Hypothalamus (tissue), 51 donors: Measurements from ENCODE around the gene PRDM13.

Source experiments
- DNase-seq, 51 donors: peaks; one replicate each; lab custom pipeline; 2025; lab: John Stamatoyannopoulos, UW

Gene PRDM13

GRCh38 chr6:99602520-99603420 lies 3.9 kb upstream of the PRDM13 start:
- no peak for DNase-seq

DNA sequence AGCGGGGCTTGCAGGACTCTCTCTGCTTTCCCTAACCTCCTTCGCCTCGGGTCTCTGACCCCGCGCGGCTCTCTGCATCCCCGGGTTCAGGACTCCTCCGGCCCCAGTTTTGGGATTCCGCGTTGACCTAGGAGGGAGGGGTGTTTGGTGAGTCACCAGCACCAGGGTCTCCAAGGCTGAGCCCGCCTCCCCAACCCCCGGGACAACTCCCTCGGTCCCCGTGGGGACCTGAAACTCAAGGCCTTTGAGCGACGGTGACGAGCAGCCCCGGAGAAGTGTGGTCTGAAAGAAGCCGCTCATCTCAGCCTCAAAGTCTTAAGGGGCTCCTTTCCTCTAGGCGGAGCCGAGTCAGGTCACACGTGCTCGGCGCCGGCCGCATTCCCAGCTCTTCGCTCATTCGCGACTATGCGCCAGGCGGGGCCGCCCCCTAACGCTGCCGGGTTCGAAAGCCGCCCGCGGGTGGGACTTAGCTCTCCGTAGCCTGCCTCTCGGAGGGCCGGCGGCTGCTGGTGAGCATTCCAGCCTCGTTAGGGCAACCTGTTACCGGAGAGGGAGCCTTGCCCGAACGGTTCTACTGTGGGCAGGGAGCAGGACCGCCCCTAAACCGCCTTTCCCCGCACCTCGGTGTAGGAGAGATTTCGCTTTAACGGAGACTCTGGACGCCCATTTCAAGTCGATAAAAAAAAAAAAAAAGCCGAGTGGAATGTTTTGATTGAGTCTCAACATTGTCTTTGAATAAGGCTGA lies 3.0 kb upstream of the PRDM13 start:
- no peak for DNase-seq

DNA sequence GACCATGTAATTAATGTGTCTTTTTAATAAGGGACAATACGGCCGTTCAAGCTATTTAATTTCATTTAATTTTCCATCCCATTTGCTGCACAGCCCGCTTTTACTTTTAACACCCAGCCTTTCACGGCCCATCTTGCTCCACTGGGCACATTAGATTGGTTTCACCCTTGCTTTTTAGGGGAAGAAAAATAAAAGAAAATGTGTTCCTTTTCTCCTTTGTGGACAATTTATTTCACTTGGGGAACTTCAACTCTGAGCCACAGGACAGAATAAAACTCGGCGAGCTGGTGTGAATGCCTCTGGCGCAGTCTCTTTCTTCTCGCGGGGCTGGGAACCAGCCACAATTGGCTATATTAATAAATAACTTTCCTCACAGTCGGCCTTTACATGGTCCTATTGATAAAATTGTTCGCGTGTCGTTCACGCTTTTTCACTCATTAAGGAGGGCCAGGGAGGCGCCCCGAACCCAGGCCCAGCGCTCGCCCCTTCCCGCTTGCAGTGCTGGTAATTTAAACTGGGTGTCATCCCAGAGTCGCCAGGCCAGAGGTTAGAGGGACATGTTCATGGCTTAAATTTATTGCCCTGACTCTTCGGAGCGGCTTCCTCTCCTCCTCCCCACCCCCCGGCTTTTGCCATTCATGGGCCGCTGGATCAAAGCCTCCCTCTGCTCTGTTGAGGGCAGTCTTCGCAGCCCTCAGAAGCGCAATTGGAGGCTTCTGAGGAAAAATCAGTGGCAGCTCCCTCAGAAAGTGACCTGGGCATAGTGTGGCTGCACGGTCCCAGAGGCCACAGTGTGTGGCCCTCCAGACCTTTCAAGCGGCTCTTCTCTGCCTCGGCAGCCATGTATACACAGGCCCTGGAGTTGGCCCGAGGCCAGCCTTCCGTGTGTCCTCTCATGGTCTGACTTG lies 2.2 kb upstream of the PRDM13 start:
- no peak for DNase-seq

DNA sequence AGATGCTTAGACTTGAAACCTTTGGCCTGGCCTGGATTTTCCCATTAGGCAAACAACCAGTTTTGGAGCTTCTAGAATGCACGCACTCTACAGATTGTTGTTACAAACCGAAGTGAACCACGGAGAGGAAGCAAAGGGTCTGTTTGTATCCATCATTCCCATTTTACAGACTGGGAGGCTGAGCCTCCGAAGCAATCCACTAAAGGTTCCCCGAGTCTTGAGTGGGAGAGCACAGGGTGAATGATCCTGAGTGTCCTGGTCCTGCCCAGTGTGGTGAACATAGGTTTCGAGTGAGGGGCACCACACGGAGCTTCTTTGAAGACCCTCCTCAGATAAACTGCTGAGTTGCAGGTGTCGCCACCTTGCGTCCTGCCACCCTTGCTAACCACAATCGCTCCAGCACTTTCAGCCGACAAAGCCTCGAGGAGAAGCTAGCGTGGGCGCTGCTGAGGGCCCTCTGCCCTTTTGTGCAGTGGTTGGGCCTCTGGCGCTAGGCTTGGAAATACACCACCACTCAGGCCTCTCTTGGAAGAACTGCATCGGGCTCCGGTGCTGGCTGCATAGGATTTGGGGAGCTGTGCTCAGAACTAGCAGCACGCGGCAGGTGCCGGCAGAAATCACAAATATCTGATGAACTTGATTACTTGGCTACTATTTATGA lies 1.4 kb upstream of the PRDM13 start:
- no peak for DNase-seq

- DNase-seq = no peak
Measured at GRCh38 chr6:99605911-99606655, 550 bp upstream of the PRDM13 start.

GRCh38 chr6:99607416-99608036 lies 893 bp downstream of the PRDM13 start:
- DNase-seq = no peak

DNA sequence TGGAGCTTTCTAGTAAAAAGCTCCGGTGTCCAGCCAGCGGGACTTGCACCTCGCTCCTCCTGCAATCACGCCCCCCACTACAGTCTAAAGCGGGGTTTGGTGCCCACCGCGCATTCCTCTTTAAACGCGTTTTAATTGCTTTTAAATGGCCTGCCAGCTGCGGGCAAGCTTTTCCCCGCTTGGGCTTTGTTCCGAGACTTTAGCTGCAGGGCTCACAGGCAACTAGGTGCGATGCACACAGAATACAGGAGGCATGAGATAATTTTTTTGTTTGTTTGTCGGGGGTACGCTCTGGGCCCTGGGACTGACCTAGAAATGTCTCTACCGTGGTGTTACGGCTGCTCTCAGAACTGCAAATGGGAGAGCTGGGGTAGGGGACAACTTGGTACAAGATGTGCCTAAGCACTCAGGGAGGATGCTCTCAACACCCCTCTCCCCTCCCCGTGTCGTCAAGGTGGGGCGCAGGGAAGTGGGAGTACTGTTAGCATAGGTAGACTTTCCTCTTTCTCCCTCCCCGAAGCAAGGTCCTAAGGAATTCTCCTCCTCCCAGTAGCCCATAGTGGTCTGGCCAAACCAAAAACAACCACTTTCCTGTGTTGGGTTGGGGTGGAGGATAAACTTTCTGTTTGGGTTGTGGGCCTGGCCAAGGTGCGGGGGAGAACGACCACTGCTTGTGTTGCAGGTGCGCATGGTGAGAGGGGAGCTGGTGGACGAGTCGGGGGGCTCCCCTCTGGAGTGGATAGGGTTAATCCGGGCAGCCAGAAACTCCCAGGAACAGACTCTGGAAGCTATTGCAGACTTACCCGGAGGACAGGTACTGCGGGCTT lies 1.6 kb downstream of the PRDM13 start:
- DNase-seq = no peak

GRCh38 chr6:99608886-99609482 lies 2.4 kb downstream of the PRDM13 start:
- DNase-seq = no peak

DNA sequence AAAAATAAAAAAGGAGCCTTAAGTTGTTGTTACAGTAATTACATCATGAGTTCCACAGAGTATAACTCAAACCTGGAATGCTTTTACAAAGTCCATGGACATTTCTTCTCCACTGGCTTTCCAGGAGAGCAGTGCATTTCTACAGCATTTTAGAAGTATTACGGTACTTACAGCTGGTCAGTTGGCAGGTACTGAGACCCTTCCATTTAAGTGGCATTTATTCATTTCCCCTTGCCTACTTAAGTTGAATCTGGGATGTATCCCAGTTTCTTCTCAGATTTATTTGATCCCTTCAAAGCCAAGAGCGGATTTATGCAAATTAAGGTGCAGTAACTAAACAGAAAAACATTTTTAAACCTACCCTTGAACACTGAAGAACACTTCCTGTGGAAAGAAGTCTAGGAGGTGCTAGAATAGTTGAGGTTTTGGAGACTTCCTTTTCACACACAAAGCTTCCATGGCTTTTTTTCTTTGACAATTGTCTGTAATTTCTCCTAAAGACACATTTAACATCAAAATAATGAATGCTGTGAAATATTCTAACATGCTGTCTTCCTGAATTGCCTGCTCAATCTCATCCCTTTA lies 3.4 kb downstream of the PRDM13 start:
- DNase-seq = no peak

DNA sequence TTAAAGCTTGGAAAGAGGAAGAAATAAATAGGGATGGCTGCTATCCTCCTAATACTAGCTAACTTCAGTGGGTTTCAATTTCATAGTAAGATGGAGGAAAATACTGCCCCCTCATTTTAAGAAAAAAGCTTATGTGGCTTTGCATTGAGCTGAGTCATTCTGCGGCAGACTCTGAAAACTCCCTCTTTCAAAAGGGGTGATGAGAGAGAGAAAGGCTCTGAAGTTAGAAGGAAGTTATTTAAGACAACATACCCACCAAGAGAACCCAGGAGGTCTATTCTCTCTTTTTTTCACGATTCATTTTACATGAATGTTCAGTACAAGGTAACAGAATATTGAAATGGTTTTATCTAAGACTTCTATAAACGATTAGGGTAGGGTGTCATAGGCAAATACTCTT lies 4.5 kb downstream of the PRDM13 start:
- DNase-seq = no peak

GRCh38 chr6:99612551-99613408 lies 6.1 kb downstream of the PRDM13 start:
- DNase-seq = no peak

DNA sequence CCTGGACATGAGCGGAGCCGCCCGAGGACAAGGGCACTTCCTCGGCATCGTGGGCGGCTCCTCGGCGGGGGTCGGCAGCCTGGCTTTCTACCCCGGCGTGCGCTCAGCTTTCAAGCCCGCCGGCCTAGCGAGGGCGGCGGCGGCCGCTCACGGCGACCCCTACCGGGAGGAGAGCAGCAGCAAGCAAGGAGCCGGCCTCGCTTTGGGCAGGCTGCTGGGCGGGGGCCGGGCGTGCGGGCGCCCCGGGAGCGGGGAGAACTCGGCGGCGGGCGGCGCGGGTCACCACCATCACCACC lies 6.7 kb downstream of the PRDM13 start:
- DNase-seq = peak in 2 of 51 donors; percentile 12 to 23

- DNase-seq = no peak
Measured at GRCh38 chr6:99613705-99614429, 7.2 kb downstream of the PRDM13 start.

DNA sequence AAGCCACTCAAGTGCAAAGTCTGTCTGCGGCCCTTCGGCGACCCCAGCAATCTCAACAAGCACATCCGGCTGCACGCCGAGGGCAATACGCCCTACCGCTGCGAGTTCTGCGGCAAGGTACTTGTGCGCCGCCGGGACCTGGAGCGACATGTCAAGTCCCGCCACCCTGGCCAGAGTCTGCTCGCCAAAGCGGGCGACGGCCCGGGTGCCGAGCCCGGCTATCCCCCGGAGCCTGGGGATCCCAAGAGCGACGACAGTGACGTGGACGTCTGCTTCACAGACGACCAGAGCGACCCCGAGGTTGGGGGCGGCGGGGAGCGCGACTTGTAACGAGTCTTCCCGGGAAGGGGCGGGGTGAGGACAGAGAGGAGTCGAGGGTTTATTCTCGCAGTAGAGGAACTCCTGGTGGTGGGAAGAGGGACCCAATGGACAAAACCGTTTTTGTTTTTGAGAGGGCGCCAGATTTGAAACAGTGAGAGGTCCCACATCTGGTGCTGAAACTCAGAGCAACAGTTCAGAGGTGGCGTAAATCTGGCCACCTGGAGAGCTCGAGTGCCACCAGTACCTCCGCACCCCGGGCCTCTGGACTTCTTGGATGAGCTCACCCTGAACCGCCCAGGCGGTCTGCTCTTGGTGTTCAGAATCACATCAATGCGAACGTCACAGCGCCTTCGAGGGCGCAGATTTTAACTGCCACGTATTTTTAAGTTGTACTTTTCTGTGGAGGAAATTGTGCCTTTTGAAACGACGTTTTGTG lies 8.0 kb downstream of the PRDM13 start:
- no peak for DNase-seq

- no peak for DNase-seq
Measured at GRCh38 chr6:99617131-99617530, 10.5 kb downstream of the PRDM13 start.
